AG04450 (cell line): ENCODE measurements around the gene PRR7. TPM values are rescaled to one million over a fixed set of nuclear protein-coding genes. Genes with fewer than 3 reads are reported as not detected.

Experiments
- CTCF ChIA-PET: fragments of 300-600, 350-600 bp; formaldehyde crosslinking; extraction: SDS; loops from one replicate; lab custom pipeline; 2022; ENCODE audit warnings: antibody characterized with exemption, inconsistent platforms; lab: Charles Lee
- POLR2A ChIA-PET: fragments of 350-600 bp; formaldehyde crosslinking; extraction: SDS; loops from one replicate; lab custom pipeline; 2021; ENCODE audit warnings: antibody characterized with exemption, inconsistent platforms; lab: Yijun Ruan, JAX
- DNase-seq: peaks from one replicate; pipeline ENCODE4 v3.0.0-alpha.2; 2011; ENCODE audit warnings: low read depth, low spot score
- H3K27ac ChIP-seq: one replicate; pipeline ENCODE4 v1.5.1; 2012; ENCODE audit warnings: low read depth, low read length, control low read depth
- H3K27me3 ChIP-seq: one replicate; pipeline ENCODE4 v1.6.0; 2012; ENCODE audit warnings: low read length; ENCODE audit not compliant: control insufficient read depth, insufficient read depth
- H3K4me3 ChIP-seq: 2 replicates; pipeline ENCODE4 v1.5.1; 2011; ENCODE audit warnings: mild to moderate bottlenecking, low read depth, low read length, control low read depth
- H3K9me3 ChIP-seq: 2 replicates; pipeline ENCODE4 v1.5.1; 2012; ENCODE audit warnings: low read length; ENCODE audit not compliant: control insufficient read depth, insufficient read depth
- CTCF ChIP-seq: IDR thresholded peaks from 2 replicates; pipeline ENCODE4 v1.5.1; 2011; ENCODE audit warnings: low read depth, low read length, control low read depth, inconsistent platforms
- polyA plus RNA-seq: library from polyadenylated mRNA; depleted of rRNA; stranded (reverse); fragments of >200 nt; gene quantifications from 2 replicates; pipeline ENCODE4 v1.2.3, GENCODE V29; 2011

The PRR7 gene
- polyA plus RNA-seq, 1 experiment, result 1.0 TPM

- CTCF ChIA-PET, result interaction anchor here (1.4 to 2.4 kb wide), 2 partner anchors 41 to 94 kb away, joined by 4 to 8 read pairs; no protein-coding TSS in a partner anchor
- no peaks in the 10 kb centered on the region for H3K27me3 ChIP-seq
- H3K27ac ChIP-seq, result no peak overlapping the region
- POLR2A ChIA-PET, result interaction anchor here (0.6 to 12.1 kb wide), 23 partner anchors 9 to 186 kb away, joined by 3 to 230 read pairs (median 4); partner anchors contain the start of genes B4GALT7, DBN1, DDX41 and FAM193B
- H3K4me3 ChIP-seq, result peak overlapping the region; percentile 56
- DNase-seq, result no peak
- H3K9me3 ChIP-seq, result no peaks in the 10 kb centered on the region; the same call in 1 of the 2 replicates
- no peak for TF ChIP-seq CTCF
Measured at GRCh38 chr5:177498013-177498787, 51.6 kb downstream of the PRR7 start.

GRCh38 chr5:177499842-177500241, 53.2 kb downstream of the PRR7 start:
- H3K27me3 ChIP-seq, result no peaks in the 10 kb centered on the region
- ChIA-PET CTCF (interaction anchor here (1.0 to 4.0 kb wide), 8 partner anchors 11 to 182 kb away, joined by 5 to 40 read pairs (median 8); partner anchors contain the start of gene DDX41), POLR2A (interaction anchor here (1.0 kb wide), 1 partner anchor 22 kb away, joined by 4 read pairs; no protein-coding TSS in a partner anchor)
- no peaks in the 10 kb centered on the region; the same call in 1 of the 2 replicates for H3K9me3 ChIP-seq
- TF ChIP-seq CTCF, result no peak
- H3K27ac ChIP-seq, result peak overlapping the region; percentile 67
- H3K4me3 ChIP-seq, result no peak overlapping the region
- no peak for DNase-seq

- ChIA-PET POLR2A (interaction anchor here (0.8 to 1.4 kb wide), 4 partner anchors 15 to 45 kb away, joined by 3 to 4 read pairs (median 4); no protein-coding TSS in a partner anchor), CTCF (interaction anchor here (0.6 to 4.0 kb wide), 29 partner anchors 8 to 191 kb away, joined by 3 to 40 read pairs (median 7); partner anchors contain the start of genes DDX41 and LMAN2)
- Histone ChIP-seq H3K4me3 (no peak overlapping the region), H3K27ac (peak overlapping the region; percentile 67), H3K9me3 (no peaks in the 10 kb centered on the region; the same call in 1 of the 2 replicates), H3K27me3 (no peaks in the 10 kb centered on the region)
- TF ChIP-seq CTCF, result peak; percentile 95
- no peak for DNase-seq
Measured at GRCh38 chr5:177500685-177501522, 54.3 kb downstream of the PRR7 start.

- Histone ChIP-seq H3K27ac (no peak overlapping the region), H3K4me3 (no peak overlapping the region), H3K9me3 (no peaks in the 10 kb centered on the region), H3K27me3 (no peaks in the 10 kb centered on the region)
- CTCF ChIA-PET, result interaction anchor here (0.5 to 4.0 kb wide), 24 partner anchors 9 to 192 kb away, joined by 3 to 40 read pairs (median 8); partner anchors contain the start of genes DDX41 and LMAN2
- TF ChIP-seq CTCF, result no peak
- POLR2A ChIA-PET, result interaction anchor here (1.4 kb wide), 1 partner anchor 13 kb away, joined by 3 read pairs; no protein-coding TSS in a partner anchor
- DNase-seq, result no peak
Measured at GRCh38 chr5:177501874-177502678, 55.5 kb downstream of the PRR7 start.
